GM18867 (cell line): Measurements from ENCODE around the gene MELTF.

Source experiments
- ATAC-seq: cut with Tn5 transposase; IDR thresholded peaks from one replicate; pipeline ENCODE4 v1.9.1; 2021; ENCODE audit warnings: mild to moderate bottlenecking, moderate library complexity; ENCODE audit not compliant: unreplicated experiment

The MELTF gene

GRCh38 chr3:197010556-197011351 is 18.9 kb downstream of the MELTF start:
- no peak for ATAC-seq

GRCh38 chr3:197009532-197010019 is 20.0 kb downstream of the MELTF start:
- no peak for ATAC-seq

GRCh38 chr3:197008436-197009209 is 21.0 kb downstream of the MELTF start:
- no peak for ATAC-seq

- ATAC-seq: no peak
Observed at GRCh38 chr3:197007953-197008352, 21.7 kb downstream of the MELTF start.

GRCh38 chr3:197007296-197007940 is 22.2 kb downstream of the MELTF start:
- ATAC-seq: no peak

- no peak for ATAC-seq
Observed at GRCh38 chr3:197006860-197007259, 22.8 kb downstream of the MELTF start.

- no peak for ATAC-seq
Observed at GRCh38 chr3:197006446-197006845, 23.2 kb downstream of the MELTF start.

GRCh38 chr3:197003461-197004385 is 25.9 kb downstream of the MELTF start:
- peak; percentile 17 for ATAC-seq

GRCh38 chr3:197002701-197003454 is 26.7 kb downstream of the MELTF start:
- peak; percentile 79 for ATAC-seq

- no peak for ATAC-seq
Observed at GRCh38 chr3:197001972-197002700, 27.5 kb downstream of the MELTF start.

- no peak for ATAC-seq
Observed at GRCh38 chr3:197001106-197001971, 28.3 kb downstream of the MELTF start.

- ATAC-seq: no peak
Observed at GRCh38 chr3:197000211-197000610, 29.4 kb downstream of the MELTF start.

GRCh38 chr3:196998966-196999760 is 30.5 kb downstream of the MELTF start:
- ATAC-seq: no peak

GRCh38 chr3:196997311-196997710 is 32.3 kb downstream of the MELTF start:
- no peak for ATAC-seq

- ATAC-seq: no peak
Observed at GRCh38 chr3:196996454-196997265, 33.0 kb downstream of the MELTF start.

GRCh38 chr3:196995646-196996355 is 33.8 kb downstream of the MELTF start:
- ATAC-seq: no peak
